Ovary (tissue), 9 donors: Measurements from ENCODE around the gene TNS1. TPM values are rescaled to one million over a fixed set of nuclear protein-coding genes. Genes with fewer than 3 reads are reported as not detected.

Source experiments
- DNase-seq, 5 donors: peaks; one replicate each; pipeline ENCODE4 v3.0.0-alpha.2; 2019 to 2020
- H3K27ac ChIP-seq, 2 donors: fragments of 200-600 bp; one replicate each; pipeline versions ENCODE4 v1.5.1 to v1.8.0; 2019 to 2022
- H3K27me3 ChIP-seq: fragments of 200-600 bp; one replicate; pipeline ENCODE4 v1.8.0; 2022
- H3K36me3 ChIP-seq: fragments of 200-600 bp; sonication (generic); one replicate; pipeline ENCODE4 v1.5.1; 2019
- H3K4me1 ChIP-seq: one replicate; pipeline ENCODE4 v1.8.1; 2013; ENCODE audit warnings: mild to moderate bottlenecking, moderate library complexity; ENCODE audit not compliant: insufficient read depth
- H3K4me3 ChIP-seq: fragments of 200-600 bp; sonication (generic); one replicate; pipeline ENCODE4 v1.5.1; 2017
- H3K9me3 ChIP-seq, 2 donors: fragments of 200-600 bp in 1 of 2; sonication (generic) in 1 of 2; one replicate each; pipeline versions ENCODE4 v1.5.1 to v1.8.1; 2013 to 2019; ENCODE audit warnings: mild to moderate bottlenecking in 1 of 2, moderate library complexity in 1 of 2
- EP300 ChIP-seq: sonication (generic); formaldehyde crosslinking; IDR thresholded peaks from one replicate; pipeline ENCODE4 v1.6.1; 2017; ENCODE audit warnings: antibody characterized with exemption
- POLR2A ChIP-seq: fragments of 450-650 bp; IDR thresholded peaks from one replicate; pipeline ENCODE4 v1.6.1; 2017; ENCODE audit warnings: antibody characterized with exemption, mild to moderate bottlenecking, moderate library complexity
- WGBS, 3 donors: extraction: QIAGEN DNeasy Blood & Tissue Kit in 1 of 3; methylation state at CpG; one replicate each; pipeline versions ENCODE4 v1.1.5 to v1.1.7; 2013 to 2017; 5-methylcytosine and 5-hydroxymethylcytosine counted together
- intact Hi-C, 4 donors: fragments of 100-400 bp; cut with DNase I; formaldehyde crosslinking; loops; one replicate each; pipeline versions ENCODE4 v1.11.0 to v1.15.1; 2022 to 2023
- polyA plus RNA-seq, 2 donors: library from polyadenylated mRNA; stranded (reverse); fragments of 200-250 nt in 1 of 2; fragments of 350-450 nt in 1 of 2; fragmentation: Illumina TruSeq in 1 of 2; extraction: RNeasy Lipid Tissue Mini Kit (QIAGEN cat#74804) in 1 of 2; gene quantifications; one replicate each; pipeline ENCODE4 v1.2.3, GENCODE V29; 2013 to 2014
- total RNA-seq, 7 donors: library from RNA; depleted of rRNA in 2 of 7; stranded (reverse); fragments of >200 nt in 2 of 7; fragmentation: NEBNext Ultra II Directional in 3 of 7; extraction: Animal tissue kit (Norgen Biotek cat#: 25700) in 3 of 7; gene quantifications; one replicate each; pipeline versions ENCODE4 v1.1.0 to v1.2.4, GENCODE V29; 2016 to 2023
- TF ChIP-seq, protein P1 (sequence below), 3 donors: fragments of 450-650 bp in 2 of 3; fragments of 200-600 bp in 1 of 3; IDR thresholded peaks; one replicate each; pipeline versions ENCODE4 v1.5.1 to v1.8.0; 2016 to 2022; ENCODE audit warnings: antibody characterized with exemption in 3 of 3, mild to moderate bottlenecking in 1 of 3
- donor health status: DM: no; HTN: no; CAD: no; lungs with moderate emphysema.
- donor health status: DM: no; HTN: no; CAD: no.
- donor health status: Bipolar disorder and iron deficiency.
- donor health status: DM: yes; HTN: yes; CAD: no.
- donor health status: DM: no; HTN: no; CAD: no.
- donor health status: DM: yes; HTN: yes; CAD: no.

TNS1 gene
- total and polyA plus RNA-seq, 9 donors: 140 to 568 (median 356) TPM

DNA sequence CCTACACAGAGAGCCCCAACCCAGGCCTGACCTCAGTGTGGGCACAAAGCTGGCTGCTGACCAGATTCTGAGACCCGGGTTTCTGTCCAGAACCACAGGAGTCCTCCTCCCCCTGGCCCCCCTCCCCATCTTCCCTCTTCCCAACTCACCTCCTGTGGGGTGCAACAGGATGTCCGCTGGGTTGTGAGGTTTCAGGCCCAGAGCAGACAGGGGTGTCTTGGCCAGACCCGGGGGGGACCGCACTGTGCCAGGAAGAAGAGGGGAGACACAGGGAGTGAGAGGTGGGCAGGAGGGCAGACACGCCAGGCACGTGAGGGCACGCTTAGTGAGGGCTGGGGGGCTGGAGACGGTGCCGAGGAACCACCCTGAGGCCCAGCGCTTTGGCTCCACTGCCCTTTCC, 171.5 kb downstream of the TNS1 start:
- intact Hi-C loops: loop anchor here in 1 of 4 donors (10.0 kb wide), 1 partner anchor 1317 kb away; no protein-coding TSS in a partner anchor
- no peaks in the 10 kb centered on the region for H3K36me3 ChIP-seq
- no peaks in the 10 kb centered on the region for H3K27me3 ChIP-seq
- H3K27ac ChIP-seq: no peak overlapping the region
- H3K4me3 ChIP-seq: no peak overlapping the region
- 81 to 91% (median 86%) methylated on average over 10 of the region's 10 CpGs for WGBS, 3 donors
- no peaks in the 10 kb centered on the region for H3K9me3 ChIP-seq
- TF ChIP-seq, protein P1, sequence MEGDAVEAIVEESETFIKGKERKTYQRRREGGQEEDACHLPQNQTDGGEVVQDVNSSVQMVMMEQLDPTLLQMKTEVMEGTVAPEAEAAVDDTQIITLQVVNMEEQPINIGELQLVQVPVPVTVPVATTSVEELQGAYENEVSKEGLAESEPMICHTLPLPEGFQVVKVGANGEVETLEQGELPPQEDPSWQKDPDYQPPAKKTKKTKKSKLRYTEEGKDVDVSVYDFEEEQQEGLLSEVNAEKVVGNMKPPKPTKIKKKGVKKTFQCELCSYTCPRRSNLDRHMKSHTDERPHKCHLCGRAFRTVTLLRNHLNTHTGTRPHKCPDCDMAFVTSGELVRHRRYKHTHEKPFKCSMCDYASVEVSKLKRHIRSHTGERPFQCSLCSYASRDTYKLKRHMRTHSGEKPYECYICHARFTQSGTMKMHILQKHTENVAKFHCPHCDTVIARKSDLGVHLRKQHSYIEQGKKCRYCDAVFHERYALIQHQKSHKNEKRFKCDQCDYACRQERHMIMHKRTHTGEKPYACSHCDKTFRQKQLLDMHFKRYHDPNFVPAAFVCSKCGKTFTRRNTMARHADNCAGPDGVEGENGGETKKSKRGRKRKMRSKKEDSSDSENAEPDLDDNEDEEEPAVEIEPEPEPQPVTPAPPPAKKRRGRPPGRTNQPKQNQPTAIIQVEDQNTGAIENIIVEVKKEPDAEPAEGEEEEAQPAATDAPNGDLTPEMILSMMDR (IDR thresholded peaks at IDR 0.05): no peak
- TF ChIP-seq EP300: no peak
- no peak for TF ChIP-seq POLR2A
- no peak for DNase-seq
- peaks cover 14% of the 10 kb centered on the region for H3K4me1 ChIP-seq

DNA sequence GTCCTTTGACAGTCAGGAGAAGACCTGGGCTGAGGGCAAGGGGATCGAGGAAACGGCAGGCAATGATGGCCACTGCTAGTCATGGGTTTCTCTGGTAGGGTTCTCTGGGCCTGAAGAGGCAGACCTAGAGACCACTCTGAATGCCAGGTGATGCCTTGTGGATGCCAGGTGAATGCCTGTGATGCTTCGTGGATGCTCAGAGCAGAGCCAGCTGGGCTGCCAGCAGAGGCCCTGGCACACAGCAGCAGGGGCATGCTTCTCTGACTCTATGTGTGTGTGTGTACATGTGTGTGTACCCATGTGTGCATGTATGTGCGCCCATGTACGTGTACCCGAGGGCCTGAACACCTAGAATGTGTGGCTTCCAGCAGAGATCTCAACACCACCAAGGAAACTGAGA, 172.0 kb downstream of the TNS1 start:
- DNase-seq: no peak
- no peak for TF ChIP-seq POLR2A
- TF ChIP-seq EP300: no peak
- TF ChIP-seq, protein P1 (IDR thresholded peaks at IDR 0.05): no peak
- intact Hi-C loops: loop anchor here in 1 of 4 donors (10.0 kb wide), 1 partner anchor 1316 kb away; no protein-coding TSS in a partner anchor
- Histone ChIP-seq H3K27me3 (no peaks in the 10 kb centered on the region), H3K36me3 (no peaks in the 10 kb centered on the region), H3K4me1 (peaks cover 13% of the 10 kb centered on the region), H3K9me3 (no peaks in the 10 kb centered on the region), H3K4me3 (no peak overlapping the region), H3K27ac (no peak overlapping the region)
- 74 to 90% (median 82%) methylated on average over 6 of the region's 6 CpGs for WGBS, 3 donors

DNA sequence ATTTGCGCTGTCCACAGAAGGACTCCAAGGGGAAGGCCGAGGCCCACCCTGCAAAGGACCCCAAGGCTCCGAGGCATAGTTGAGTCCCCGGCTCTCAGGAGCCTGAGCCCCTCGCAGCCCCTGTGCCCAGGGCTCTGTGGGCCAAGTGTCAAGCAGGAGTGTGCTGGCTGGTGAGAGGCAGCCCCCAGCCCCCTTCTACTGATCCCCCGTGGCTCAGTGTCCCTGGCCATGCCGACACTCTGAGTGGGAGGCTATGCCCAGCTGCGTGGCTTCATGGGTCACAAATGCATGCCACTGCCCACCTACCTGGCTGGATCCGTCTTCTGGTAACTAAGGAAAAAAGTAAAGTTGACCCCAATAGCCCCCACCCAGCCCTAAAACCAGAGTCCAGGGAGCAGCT, 172.7 kb downstream of the TNS1 start:
- no peaks in the 10 kb centered on the region for H3K36me3 ChIP-seq
- intact Hi-C loops: loop anchor here in 1 of 4 donors (10.0 kb wide), 1 partner anchor 1315 kb away; no protein-coding TSS in a partner anchor
- no peaks in the 10 kb centered on the region for H3K27me3 ChIP-seq
- no peaks in the 10 kb centered on the region for H3K9me3 ChIP-seq
- DNase-seq: no peak
- 76 to 89% (median 85%) methylated on average over 9 of the region's 9 CpGs for WGBS, 3 donors
- TF ChIP-seq EP300: no peak
- TF ChIP-seq, protein P1 (IDR thresholded peaks at IDR 0.05): no peak
- no peak for TF ChIP-seq POLR2A
- H3K4me3 ChIP-seq: no peak overlapping the region
- peaks cover 13% of the 10 kb centered on the region for H3K4me1 ChIP-seq
- H3K27ac ChIP-seq: no peak overlapping the region

DNA sequence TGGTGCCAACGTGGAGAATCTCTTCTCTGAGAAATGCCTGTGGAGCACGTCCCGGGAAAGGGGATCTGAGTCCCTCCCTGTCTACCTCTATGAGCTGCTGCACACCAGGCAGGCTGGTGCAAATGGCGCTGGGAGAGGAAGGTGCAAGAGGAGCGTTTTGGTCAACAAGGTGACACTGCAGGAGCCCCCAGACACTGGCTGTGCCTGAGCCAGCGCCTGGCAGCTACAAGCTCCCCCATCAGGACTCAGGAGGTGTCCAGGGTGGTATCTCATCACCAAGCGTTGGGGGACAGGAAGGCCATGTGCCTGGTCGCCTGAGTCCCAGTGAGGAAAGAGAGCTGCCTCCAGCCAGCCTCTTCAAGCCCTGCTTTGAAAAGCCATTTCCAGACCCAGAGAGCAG, 173.4 kb downstream of the TNS1 start:
- intact Hi-C loops: no loop called here
- H3K4me3 ChIP-seq: no peak overlapping the region
- H3K9me3 ChIP-seq: no peaks in the 10 kb centered on the region
- no peak overlapping the region for H3K27ac ChIP-seq
- H3K27me3 ChIP-seq: no peaks in the 10 kb centered on the region
- WGBS, 3 donors: 58 to 81% (median 73%) methylated on average over 8 of the region's 8 CpGs
- peaks cover 13% of the 10 kb centered on the region for H3K4me1 ChIP-seq
- TF ChIP-seq, protein P1 (IDR thresholded peaks at IDR 0.05): no peak
- TF ChIP-seq POLR2A: no peak
- no peak for DNase-seq
- H3K36me3 ChIP-seq: no peaks in the 10 kb centered on the region
